ENCODE measurements around the gene PLBD2.
A peak's percentile ranks its signal among the peaks of the same experiment; 100 is the strongest.

Gene PLBD2, protein sequence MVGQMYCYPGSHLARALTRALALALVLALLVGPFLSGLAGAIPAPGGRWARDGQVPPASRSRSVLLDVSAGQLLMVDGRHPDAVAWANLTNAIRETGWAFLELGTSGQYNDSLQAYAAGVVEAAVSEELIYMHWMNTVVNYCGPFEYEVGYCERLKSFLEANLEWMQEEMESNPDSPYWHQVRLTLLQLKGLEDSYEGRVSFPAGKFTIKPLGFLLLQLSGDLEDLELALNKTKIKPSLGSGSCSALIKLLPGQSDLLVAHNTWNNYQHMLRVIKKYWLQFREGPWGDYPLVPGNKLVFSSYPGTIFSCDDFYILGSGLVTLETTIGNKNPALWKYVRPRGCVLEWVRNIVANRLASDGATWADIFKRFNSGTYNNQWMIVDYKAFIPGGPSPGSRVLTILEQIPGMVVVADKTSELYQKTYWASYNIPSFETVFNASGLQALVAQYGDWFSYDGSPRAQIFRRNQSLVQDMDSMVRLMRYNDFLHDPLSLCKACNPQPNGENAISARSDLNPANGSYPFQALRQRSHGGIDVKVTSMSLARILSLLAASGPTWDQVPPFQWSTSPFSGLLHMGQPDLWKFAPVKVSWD

GRCh38 chr12:113358381-113359132 lies at the start of gene PLBD2:
PLBD2 (plus strand) TSS chr12:113358587; CDS start chr12:113358601, 14 bp downstream.
- peak; percentile 99 for DNase-seq (ENCODE audit: low spot score)

DNA sequence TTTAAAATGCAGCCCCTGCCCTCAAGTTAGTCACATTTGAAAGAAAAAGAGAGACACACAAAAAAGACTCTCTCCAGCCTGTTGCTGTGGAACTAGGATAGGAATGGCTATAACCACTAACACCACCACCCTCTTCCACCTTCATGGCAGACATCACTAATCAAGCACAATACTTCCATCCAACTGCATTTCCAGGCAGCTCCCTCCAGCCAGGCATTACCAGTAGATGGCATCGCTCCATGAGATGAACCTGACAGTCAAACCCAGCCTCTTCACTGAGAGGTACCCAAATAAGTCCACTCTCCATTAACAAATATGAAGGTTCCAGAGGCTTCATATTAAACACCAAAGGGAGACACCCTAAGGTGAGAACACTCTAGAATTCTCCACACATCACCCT lies 47.9 kb upstream of the PLBD2 start:
- no peak for DNase-seq (ENCODE audit: low spot score)

DNA sequence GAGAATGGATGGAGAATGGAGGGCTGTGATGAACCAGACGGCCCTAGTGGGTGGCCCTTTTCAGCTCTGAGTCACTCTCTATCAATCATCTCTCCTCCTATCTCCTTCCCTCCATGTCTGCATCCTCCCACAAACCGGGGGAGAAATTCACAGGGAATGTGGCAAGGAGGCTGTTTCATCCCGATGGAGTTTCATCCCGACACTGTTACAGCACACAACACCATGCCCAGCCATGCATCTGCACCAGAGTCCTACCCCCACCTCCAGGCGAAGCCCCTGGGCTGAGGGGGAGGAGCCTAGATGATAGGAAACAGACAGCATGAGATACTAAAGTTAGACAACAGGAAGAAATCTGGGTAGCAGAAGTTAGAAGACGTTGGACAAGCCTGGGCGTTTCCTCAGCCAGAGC lies 44.3 kb upstream of the PLBD2 start:
- DNase-seq (ENCODE audit: low spot score), result no peak

DNA sequence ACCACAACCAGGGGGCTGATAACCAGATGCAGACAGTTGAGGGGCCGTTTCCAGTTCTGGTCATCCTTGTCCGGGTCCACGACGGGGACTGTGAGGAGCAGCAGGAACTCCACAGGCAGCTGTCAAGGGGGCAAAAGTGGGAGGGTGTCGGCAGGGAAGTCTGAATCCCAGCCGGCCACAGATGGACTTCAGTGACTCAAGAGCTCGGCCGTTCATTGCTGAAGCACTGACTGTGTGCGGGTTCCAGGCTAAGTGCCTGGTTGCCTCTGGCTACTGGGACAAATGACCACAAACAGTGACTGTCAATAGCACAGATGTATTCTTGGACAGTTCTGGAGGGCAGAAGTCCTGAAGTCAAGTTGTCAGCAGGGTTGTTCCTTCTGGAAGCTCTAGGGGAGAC lies 43.0 kb upstream of the PLBD2 start:
- DNase-seq (ENCODE audit: low spot score), result no peak

DNA sequence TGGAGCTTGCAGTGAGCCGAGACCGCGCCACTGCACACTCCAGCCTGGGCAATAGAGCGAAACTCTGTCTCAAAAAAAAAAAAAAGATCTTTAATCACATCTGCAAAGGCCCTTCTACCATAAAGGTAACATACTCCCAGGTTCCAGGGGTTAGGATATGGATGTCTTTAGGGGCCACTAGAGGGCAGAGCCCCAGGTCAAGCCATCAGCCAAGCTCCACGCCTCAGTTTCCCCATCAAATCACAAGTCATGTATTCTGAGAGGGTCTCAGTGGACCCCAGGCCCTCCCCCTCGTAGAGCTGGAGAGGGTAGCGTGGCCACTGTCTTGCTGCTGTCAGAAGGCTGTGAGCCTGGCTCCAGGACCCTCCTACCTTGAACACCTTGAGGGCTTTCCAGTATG lies 42.2 kb upstream of the PLBD2 start:
- no peak for DNase-seq (ENCODE audit: low spot score)

DNA sequence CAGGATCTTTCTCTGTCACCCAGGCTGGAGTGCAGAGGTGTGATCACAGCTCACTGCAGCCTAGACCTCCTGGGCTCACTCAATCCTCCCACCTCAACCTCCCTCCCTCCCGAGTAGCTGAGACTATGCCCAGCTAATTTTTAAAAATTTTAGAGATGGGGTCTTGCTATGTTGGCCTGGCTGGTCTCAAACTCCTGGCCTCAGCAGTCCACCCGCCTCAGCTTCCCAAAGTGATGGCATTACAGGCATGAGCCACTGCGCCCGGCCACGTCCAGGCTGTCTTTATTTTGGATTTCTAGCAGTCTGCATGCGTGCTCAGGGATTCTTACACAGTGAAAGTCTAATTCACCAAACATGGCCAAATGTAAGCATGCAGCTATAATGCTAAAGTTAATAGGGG lies 41.3 kb upstream of the PLBD2 start:
- DNase-seq (ENCODE audit: low spot score), result no peak

GRCh38 chr12:113318046-113318656 lies 40.2 kb upstream of the PLBD2 start:
- DNase-seq (ENCODE audit: low spot score), result no peak

- DNase-seq (ENCODE audit: low spot score), result no peak
Observed at GRCh38 chr12:113318900-113319628, 39.3 kb upstream of the PLBD2 start.

DNA sequence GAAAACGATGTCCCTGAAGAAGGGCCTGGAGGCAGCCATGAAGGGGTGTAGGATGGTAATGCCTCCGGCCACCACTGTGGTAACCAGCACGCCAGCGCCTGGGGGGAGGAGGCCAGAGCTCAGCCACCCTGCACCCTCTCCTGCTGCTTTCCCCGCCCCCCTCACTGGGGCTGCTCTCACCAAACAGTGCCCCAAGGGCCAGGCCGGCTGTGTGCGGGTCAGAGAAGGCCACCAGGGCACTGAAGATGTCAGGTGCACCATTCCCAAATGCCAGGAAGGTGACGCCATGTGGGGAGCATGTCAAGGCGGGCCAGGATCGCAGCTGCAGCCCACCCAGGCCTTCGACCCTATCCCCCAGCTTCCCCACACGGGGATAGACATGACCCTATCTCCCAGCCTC lies 38.0 kb upstream of the PLBD2 start:
- DNase-seq (ENCODE audit: low spot score), result no peak

GRCh38 chr12:113322343-113322742 lies 36.0 kb upstream of the PLBD2 start:
- no peak for DNase-seq (ENCODE audit: low spot score)

- DNase-seq (ENCODE audit: low spot score), result no peak
Observed at GRCh38 chr12:113325916-113326315, 32.5 kb upstream of the PLBD2 start.

DNA sequence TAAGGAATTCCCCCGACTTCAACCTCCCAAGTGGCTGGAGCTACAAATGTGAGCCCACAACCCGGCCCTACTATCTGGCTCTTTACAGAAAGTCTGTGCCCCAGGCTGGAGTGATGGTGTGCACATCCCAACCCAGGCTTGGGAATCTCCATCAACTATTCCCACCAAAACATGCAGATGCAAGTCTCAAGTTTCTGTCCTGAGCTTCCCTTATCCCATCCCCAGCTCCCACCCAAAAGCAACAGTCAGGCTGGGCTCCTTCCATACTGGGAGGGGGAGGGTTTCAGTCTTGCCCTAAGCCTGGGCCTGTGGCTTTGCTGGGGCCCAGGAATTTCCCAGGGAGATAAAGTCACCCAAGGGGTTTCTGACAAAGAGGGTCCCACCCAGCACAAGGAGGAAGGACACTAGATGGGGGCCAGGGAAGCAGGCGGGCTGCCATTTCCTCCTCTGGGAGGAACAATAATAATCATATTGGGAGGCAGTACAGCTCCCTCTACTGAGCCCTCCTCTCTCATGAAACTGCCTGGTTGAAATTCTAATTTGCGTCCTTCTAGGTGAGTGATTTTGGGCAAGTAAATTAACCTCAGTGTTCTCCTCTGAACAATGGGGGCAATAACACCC lies 31.5 kb upstream of the PLBD2 start:
- DNase-seq (ENCODE audit: low spot score), result no peak

GRCh38 chr12:113328368-113328889 lies 30.0 kb upstream of the PLBD2 start:
- DNase-seq (ENCODE audit: low spot score), result no peak

DNA sequence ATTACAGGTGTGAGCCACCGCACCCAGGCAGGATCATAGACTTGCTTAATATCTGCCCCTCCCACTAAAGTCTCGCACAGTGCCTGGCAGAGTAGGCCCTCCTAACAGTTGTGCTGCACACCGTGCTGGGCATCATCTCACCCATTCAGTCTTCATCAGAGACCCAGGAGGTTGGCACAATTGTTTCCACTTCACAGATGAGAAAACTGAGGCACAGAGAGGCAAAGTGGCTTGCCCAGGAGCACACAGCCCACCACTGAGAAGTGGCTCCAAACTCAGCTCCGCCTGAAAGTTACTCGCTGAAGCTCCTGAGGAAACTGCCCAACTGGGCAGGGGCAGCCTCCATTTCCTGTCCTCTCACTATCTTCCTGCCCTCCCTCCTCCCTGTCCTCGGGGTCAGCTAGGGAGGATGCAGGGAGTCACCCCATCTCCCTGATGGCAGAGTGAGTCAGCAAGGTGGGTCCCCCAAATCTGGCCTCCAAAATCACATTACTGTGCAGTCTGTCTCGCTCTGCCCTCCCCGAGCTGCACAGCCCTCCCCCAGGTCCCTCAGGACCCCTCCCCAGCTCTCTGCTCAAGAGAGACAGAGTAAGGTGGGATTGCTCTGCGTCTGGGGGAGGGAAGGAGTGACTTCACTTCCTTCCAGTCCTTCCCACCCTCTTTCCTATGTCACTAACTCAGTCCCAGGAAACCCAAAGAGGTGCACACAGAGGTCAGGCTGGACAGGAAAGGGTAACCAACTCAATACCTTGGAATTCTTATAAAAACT lies 29.2 kb upstream of the PLBD2 start:
- no peak for DNase-seq (ENCODE audit: low spot score)

DNA sequence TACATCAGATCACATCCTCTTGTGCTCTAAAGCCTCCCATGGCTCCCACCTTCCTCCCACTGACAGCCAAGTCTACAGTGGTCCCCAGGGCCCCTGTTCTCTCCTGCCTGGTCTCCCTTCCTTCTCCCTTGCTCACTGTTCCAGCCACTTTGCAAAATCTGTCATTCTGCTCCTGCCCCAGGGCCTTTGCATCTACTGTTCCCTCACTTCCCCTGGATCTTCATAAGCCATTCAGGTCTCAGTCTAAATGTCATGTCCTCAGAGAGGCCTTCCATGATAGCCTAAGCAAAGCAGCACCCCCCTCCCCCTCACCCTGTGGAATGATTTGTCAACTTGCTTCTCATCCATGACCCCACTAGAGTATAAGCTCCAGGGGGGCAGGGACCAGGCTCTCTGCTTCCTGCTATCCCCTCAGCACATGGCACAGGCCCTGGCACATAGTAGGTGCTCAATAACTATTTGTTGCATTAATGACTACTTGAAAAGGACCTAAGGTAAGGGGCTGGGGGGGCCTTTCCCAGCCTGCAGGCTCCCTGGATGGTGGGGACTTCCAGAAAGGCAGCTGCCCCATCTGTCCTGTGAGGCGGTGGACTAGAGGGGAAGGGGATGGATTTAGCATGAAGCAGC lies 28.5 kb upstream of the PLBD2 start:
- DNase-seq (ENCODE audit: low spot score), result no peak

GRCh38 chr12:113330505-113330904 lies 27.9 kb upstream of the PLBD2 start:
- DNase-seq (ENCODE audit: low spot score), result no peak

GRCh38 chr12:113332688-113333417 lies 25.5 kb upstream of the PLBD2 start:
- DNase-seq (ENCODE audit: low spot score), result no peak

DNA sequence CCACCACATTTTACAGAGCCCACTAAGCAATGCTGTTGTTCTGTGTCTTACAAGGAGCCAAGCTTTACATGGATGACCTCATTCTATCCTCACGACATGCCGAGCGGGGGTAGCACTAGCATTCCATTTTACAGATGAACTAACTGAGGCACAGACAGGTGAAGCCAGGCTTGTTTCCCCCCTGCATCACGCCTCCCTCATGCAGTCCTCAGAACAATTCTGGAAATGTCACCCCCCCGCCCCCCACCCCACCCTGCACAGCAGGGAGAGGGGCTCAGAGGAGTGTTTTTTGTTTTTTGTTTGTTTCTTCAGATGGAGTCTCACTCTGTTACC lies 25.0 kb upstream of the PLBD2 start:
- DNase-seq (ENCODE audit: low spot score), result no peak

Measured in ecto neural progenitor cell (in vitro differentiated cells).